Thymus (tissue), 11 donors: ENCODE results near the gene ASCC1. TPM values are rescaled to one million over a fixed set of nuclear protein-coding genes. Genes with fewer than 3 reads are reported as not detected.
"Not testable (repeated sequence)": the region's sequence is repeated elsewhere in the genome, so short reads cannot be mapped to it uniquely, and the experiment has no call there.

Source experiments
- DNase-seq, 9 donors: peaks; one replicate each; pipeline ENCODE4 v3.0.0-alpha.2; 2013; ENCODE audit warnings: low spot score in 9 of 9, low read depth in 6 of 9, missing footprints in 1 of 9
- H3K27ac ChIP-seq, 2 donors: one replicate each; pipeline ENCODE4 v1.5.1; 2013; ENCODE audit warnings: control low read depth in 1 of 2, low read depth in 1 of 2, low read length in 1 of 2, mild to moderate bottlenecking in 1 of 2, moderate library complexity in 1 of 2
- H3K27me3 ChIP-seq, 2 donors: one replicate each; pipeline ENCODE4 v1.5.1; 2013; ENCODE audit warnings: low read length in 1 of 2; ENCODE audit not compliant: control insufficient read depth in 2 of 2, insufficient read depth in 1 of 2
- H3K36me3 ChIP-seq, 2 donors: one replicate each; pipeline ENCODE4 v1.5.1; 2013; ENCODE audit warnings: low read length in 1 of 2, mild to moderate bottlenecking in 1 of 2, moderate library complexity in 1 of 2; ENCODE audit not compliant: control insufficient read depth in 2 of 2, insufficient read depth in 2 of 2
- H3K4me1 ChIP-seq, 2 donors: one replicate each; pipeline ENCODE4 v1.5.1; 2013; ENCODE audit warnings: low read length in 2 of 2; ENCODE audit not compliant: control insufficient read depth in 2 of 2, insufficient read depth in 2 of 2
- H3K4me3 ChIP-seq, 2 donors: one replicate each; pipeline ENCODE4 v1.5.1; 2013; ENCODE audit warnings: low read length in 2 of 2, control low read depth in 1 of 2, mild to moderate bottlenecking in 1 of 2
- H3K9me3 ChIP-seq, 2 donors: one replicate each; pipeline ENCODE4 v1.5.1; 2013; ENCODE audit warnings: low read length in 1 of 2, mild to moderate bottlenecking in 1 of 2; ENCODE audit not compliant: control insufficient read depth in 2 of 2, insufficient read depth in 1 of 2
- WGBS: extraction: QIAGEN DNeasy Blood & Tissue Kit; methylation state at CpG from one replicate; pipeline ENCODE4 v1.1.7; 2013; 5-methylcytosine and 5-hydroxymethylcytosine counted together
- polyA plus RNA-seq: library from polyadenylated mRNA; stranded (reverse); fragments of 200-250 nt; gene quantifications from one replicate; pipeline ENCODE4 v1.2.3, GENCODE V29; 2013
- total RNA-seq: library from RNA; stranded (reverse); fragments of 120-200 nt; gene quantifications from one replicate; pipeline ENCODE4 v1.2.4, GENCODE V29; 2013
- donor health status: healthy.

Gene ASCC1
- total and polyA plus RNA-seq, 2 donors, result 22.1 to 29.7 TPM

DNA sequence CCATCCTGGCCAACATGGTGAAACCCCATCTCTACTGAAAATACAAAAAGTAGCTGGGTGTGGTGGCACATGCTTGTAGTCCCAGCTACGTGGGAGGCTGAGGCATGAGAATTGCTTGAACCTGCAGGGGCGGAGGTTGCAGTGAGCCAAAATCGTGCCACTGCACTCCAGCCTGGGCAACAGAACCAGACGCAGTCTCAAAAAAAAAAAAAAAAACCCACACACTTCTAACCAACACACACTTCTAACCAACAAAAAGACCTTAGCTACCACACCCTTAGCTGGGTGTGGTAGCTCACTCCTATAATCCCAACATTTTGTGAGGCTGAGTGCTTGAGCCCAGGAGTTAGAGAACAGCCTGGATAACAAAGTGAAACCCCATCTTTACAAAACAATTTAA lies 93.9 kb downstream of the ASCC1 start:
- Histone ChIP-seq H3K9me3 (no peaks in the 10 kb centered on the region), H3K36me3 (no peaks in the 10 kb centered on the region), H3K27ac (no peak overlapping the region), H3K27me3 (no peaks in the 10 kb centered on the region), H3K4me3 (no peak overlapping the region), H3K4me1 (no peaks in the 10 kb centered on the region)
- WGBS, result 95% methylated on average over 4 of the region's 4 CpGs
- DNase-seq, result no peak

DNA sequence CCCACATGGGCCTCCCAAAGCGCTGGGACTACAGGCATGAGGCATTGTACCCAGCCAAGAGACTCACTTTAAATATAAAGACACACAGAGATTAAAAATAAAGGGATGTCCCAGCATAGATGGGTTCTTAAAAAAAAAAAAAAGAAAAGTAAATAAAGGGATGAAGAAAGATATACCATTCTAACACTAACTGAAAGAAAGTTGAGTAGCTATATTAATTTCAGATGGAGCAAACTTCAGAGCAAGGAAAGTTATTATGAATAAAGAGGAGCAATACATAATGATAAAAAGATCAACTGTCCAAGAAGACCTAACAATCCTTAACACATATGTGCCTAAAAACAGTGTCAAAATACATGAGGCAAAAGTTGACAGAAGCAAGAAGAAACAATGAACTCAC lies 94.7 kb downstream of the ASCC1 start:
- H3K4me1 ChIP-seq, result no peaks in the 10 kb centered on the region
- H3K27ac ChIP-seq, result no peak overlapping the region
- WGBS, result 100% methylated on average over 1 of the region's 1 CpG
- no peaks in the 10 kb centered on the region for H3K9me3 ChIP-seq
- no peak overlapping the region for H3K4me3 ChIP-seq
- no peaks in the 10 kb centered on the region for H3K27me3 ChIP-seq
- no peak for DNase-seq
- H3K36me3 ChIP-seq, result no peaks in the 10 kb centered on the region

DNA sequence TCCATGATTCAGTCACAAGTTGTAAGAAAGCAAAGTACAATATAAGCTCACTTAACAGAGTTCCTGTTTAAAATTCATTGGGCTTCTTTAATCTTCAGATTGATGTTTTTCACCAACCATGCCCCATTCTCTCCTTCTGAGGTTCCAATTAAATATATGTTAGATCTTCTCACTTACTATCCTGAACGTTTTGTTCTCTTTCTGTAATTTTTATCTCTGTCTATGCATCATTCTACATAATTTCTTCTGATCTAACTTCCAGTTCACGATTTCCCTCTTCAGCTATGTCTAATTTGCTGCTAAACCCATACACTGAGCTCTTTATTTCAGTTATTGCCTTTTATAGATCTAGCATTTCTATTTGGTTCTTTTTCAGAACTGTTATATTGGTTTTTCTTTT lies 99.7 kb downstream of the ASCC1 start:
- H3K36me3 ChIP-seq, result no peaks in the 10 kb centered on the region
- 97% methylated on average over 2 of the region's 2 CpGs for WGBS
- no peaks in the 10 kb centered on the region for H3K9me3 ChIP-seq
- peaks cover 2 to 11% of the 10 kb centered on the region in 2 donors for H3K4me1 ChIP-seq
- H3K27ac ChIP-seq, result no peak overlapping the region
- H3K27me3 ChIP-seq, result no peaks in the 10 kb centered on the region
- no peak overlapping the region for H3K4me3 ChIP-seq
- no peak for DNase-seq

DNA sequence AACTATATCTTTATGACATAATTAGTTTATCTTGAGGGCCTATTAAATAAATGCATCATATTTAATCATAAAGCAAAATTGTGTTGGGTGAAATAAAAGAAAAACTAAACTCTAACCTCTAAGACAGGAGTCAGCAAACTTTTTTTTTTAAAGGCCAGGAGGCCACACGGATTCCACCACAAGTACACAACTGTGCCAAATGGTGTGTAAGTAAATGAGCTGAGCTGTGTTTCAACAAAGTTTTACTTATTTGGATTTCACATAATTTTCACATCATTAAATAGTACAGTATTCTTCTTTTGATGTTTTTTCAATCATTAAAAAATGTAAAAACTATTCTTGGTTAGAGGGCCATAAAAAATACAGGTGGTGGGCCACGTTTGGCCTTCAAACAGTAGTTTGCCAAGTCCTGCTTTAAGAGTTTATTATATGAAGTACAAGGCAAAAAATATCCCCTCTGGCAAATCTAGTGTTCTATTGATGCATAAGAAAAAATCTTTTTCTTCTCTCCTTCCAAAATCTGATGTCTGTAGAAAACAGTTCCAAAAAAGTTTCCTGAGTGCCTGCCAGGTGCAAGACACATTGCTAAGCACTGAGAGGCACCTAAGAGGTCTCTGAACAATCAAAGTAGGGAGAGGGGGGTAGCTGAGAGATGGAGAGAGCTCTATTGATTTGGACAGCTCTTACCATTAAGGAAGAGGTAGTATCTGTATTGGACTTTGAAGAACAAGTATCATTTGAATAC lies 101.2 kb downstream of the ASCC1 start:
- no peak overlapping the region for H3K4me3 ChIP-seq
- no peak for DNase-seq
- WGBS, result 92% methylated on average over 2 of the region's 2 CpGs
- peak overlapping the region in 1 of 2 donors; percentile 65 for H3K27ac ChIP-seq
- no peaks in the 10 kb centered on the region for H3K27me3 ChIP-seq
- peaks cover 2 to 11% of the 10 kb centered on the region in 2 donors for H3K4me1 ChIP-seq
- H3K36me3 ChIP-seq, result no peaks in the 10 kb centered on the region
- H3K9me3 ChIP-seq, result no peaks in the 10 kb centered on the region

DNA sequence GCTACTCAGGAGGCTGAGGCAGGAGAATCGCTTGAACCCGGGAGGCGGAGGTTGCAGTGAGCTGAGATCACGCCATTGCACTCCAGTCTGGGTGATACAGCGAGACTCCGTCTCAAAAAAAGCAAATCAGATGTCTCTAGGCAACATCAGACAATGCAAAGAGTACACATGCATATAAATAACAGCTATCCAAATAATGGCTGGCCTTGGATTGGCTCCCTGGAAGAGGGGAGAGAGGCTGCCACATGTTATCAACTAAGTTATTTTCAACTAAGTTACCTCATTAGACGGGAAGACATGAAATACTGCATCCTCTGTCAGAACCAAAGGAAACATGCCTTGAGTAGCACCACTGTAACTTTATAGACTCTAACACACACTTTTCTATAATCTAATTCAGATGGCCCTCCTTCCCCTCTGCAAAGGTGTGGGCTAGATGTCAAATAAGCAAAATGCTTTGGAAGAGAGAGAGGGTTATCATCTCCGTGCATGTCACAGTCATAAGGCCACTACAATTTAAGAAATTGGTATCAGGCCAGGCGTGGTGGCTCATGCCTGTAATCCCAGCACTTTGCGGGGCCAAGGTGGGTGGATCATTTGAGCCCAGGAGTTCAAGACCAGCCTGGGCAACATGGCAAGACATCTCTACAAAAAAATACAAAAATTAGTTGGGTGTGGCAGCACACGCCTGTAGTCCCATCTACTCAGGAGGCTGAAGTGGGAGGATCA lies 105.2 kb downstream of the ASCC1 start:
- Histone ChIP-seq H3K27me3 (no peaks in the 10 kb centered on the region), H3K4me1 (peaks cover 9 to 40% of the 10 kb centered on the region in 2 donors), H3K9me3 (no peaks in the 10 kb centered on the region), H3K36me3 (no peaks in the 10 kb centered on the region), H3K4me3 (no peak overlapping the region), H3K27ac (no peak overlapping the region)
- whole genome bisulfite sequencing, result 96% methylated on average over 11 of the region's 11 CpGs
- DNase-seq, result no peak

DNA sequence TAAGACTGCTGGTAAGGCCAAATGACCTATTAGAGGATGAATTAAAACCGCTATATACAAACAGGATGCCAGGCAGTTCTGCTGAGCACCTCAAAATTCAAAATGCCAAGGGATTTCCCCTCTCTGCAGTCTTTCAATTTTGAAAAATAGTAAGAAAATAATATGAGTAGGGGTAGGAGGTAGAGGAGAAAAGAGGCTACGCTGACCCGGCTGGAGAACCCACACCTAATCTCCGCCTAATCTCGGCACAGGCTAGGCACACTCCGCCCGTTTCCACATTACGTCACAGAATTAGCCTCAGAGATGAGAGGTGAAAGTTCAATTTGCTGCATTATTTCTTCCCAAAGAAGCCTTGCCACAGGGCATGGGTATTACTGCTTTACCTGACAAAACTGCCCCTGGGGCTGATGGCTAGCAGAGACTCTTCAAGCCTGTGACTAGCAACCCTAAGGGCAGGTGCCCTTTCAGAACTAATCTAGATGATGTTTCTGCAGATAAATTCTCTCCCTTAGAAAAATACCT lies 106.4 kb downstream of the ASCC1 start:
- H3K27ac ChIP-seq, result peak overlapping the region in 1 of 2 donors; percentile 60
- peaks cover 17 to 41% of the 10 kb centered on the region in 2 donors for H3K4me1 ChIP-seq
- H3K36me3 ChIP-seq, result no peaks in the 10 kb centered on the region
- no peaks in the 10 kb centered on the region for H3K9me3 ChIP-seq
- 92% methylated on average over 8 of the region's 8 CpGs for WGBS
- peak in 1 of 9 donors; percentile 23 for DNase-seq
- no peak overlapping the region for H3K4me3 ChIP-seq
- no peaks in the 10 kb centered on the region for H3K27me3 ChIP-seq

DNA sequence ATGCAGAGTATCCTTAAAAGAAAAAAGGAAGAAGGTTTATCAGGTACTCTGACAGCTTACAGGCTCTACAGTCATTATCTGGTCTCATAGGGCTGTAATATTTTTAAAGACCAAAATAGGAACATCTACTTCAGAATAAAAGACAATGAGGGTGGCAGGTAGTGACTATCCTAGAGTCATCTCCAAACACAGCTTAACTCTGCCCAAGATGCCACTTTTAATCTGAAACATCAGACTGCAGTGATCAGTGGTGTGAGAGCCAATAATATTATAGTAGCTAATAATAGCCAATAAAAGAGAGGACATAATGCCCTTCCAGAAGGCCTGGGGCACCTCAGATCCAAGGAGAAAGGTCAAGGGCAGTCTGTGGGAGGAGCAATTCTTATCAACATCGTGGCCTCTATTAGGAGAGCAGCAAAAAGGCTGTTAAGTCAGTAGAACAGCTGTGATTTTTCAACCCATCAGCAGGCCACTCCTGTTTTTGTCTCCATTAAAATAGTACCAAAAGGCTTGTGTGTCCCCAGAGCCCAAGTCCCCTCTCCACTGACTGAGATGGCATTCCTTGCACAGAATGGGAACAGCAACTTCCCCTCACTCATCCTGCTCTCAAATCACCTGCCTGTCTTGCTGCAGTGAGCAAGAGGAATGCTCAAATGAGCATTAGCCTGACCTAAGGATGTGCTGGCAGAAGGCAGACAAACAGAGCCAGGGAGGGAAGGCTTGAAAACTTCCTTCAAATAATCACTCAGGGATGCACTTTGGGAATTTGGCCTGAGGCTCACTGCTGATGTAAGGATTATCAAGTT lies 107.0 kb downstream of the ASCC1 start:
- WGBS, result 91% methylated on average over 1 of the region's 1 CpG
- H3K27me3 ChIP-seq, result no peaks in the 10 kb centered on the region
- H3K36me3 ChIP-seq, result no peaks in the 10 kb centered on the region
- no peak overlapping the region for H3K4me3 ChIP-seq
- peaks cover 21 to 42% of the 10 kb centered on the region in 2 donors for H3K4me1 ChIP-seq
- H3K9me3 ChIP-seq, result no peaks in the 10 kb centered on the region
- DNase-seq, result no peak
- peak overlapping the region; percentile 26 to 60 for H3K27ac ChIP-seq

DNA sequence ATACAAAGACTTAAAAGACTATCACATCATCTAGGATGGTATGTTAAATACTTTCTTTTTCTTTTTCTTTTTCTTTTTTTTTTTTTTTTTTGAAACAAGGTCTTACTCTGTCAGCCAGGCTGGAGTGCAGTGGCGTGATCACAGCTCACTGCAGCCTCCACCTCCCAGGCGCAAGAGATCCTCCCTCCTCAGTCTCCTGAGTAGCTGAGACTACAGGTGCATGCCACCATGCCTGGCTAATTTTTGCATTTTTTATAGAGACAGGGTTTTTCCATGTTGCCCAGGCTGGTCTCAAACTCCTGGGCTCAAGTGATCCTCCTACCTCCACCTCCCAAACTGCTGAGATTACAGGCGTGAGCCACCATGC lies 108.1 kb downstream of the ASCC1 start:
- Histone ChIP-seq H3K4me1 (peaks cover 29 to 44% of the 10 kb centered on the region in 2 donors), H3K27ac (peak overlapping the region; percentile 58 to 86)
- not testable (repeated sequence) for H3K4me3 ChIP-seq, H3K36me3 ChIP-seq, DNase-seq, H3K9me3 ChIP-seq, H3K27me3 ChIP-seq
- WGBS, result 67% methylated on average over 3 of the region's 3 CpGs
